GM18873 (cell line): Measurements from ENCODE around the gene LGALS8.
"Not testable (repeated sequence)": the region's sequence is repeated elsewhere in the genome, so short reads cannot be mapped to it uniquely, and the experiment has no call there.

Experiments
- ATAC-seq: cut with Tn5 transposase; IDR thresholded peaks from one replicate; pipeline ENCODE4 v1.9.1; 2021; ENCODE audit warnings: mild to moderate bottlenecking, moderate library complexity, moderate number of reproducible peaks; ENCODE audit not compliant: unreplicated experiment, low FRiP score

LGALS8 gene

GRCh38 chr1:236577041-236577440 is 53.3 kb downstream of the LGALS8 start:
- ATAC-seq = not testable (repeated sequence)

DNA sequence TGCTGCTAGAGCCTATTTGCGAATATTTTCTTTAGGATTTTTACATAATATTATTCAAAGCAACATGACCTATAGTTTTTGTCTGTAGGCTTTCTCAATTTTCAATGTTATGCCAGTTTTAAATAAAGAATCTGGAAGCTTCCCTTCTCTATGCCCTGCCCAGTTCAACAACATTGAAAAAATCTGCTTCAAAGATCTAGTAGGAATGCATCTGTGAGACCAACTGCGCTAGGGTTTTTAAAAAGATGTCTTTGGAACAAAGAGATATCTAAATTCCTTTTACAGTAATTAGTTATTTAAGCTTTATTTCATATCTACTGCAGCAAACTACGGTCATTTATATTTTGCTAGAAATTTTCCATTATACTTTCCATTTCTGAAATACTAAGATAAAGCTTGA is 54.9 kb downstream of the LGALS8 start:
- ATAC-seq = no peak

- not testable (repeated sequence) for ATAC-seq
Observed at GRCh38 chr1:236580404-236580803, 56.6 kb downstream of the LGALS8 start.

- no peak for ATAC-seq
Observed at GRCh38 chr1:236581528-236581927, 57.7 kb downstream of the LGALS8 start.

- ATAC-seq = no peak
Observed at GRCh38 chr1:236589531-236589930, 65.7 kb downstream of the LGALS8 start.

DNA sequence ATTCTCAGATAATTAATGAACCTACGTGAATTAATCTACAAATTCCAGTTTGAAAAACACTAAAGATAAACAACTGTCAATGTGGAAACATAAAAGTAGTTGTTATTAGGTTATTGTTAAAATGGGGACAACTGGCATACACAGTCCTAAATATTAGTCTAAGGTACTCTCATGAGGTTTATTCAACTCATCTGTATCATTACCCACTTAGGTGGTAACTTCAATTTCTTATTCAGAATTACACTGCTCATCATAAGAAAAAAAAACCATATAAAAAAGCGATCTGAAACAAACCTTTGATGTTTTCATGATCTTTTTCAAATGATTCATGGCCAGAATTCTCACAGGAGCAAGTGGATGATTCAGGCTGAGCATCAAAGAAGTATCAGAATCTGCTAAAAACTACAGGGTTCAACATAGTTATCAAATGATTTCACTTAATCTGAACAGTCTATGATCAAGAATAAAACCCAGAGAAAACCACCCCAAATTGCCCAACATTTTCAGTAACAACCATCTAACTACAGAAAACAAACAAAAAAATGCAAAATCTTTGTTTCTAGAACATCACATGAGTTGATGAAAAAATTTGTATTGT is 66.9 kb downstream of the LGALS8 start:
- no peak for ATAC-seq

- ATAC-seq = no peak
Observed at GRCh38 chr1:236602171-236602570, 78.4 kb downstream of the LGALS8 start.
